A172 (cell line): ENCODE data around the gene KRTAP5-8. TPM values are rescaled to one million over a fixed set of nuclear protein-coding genes. Genes with fewer than 3 reads are reported as not detected.
A peak's percentile ranks its signal among the peaks of the same experiment; 100 is the strongest.
"Not testable (repeated sequence)": the region's sequence is repeated elsewhere in the genome, so short reads cannot be mapped to it uniquely, and the experiment has no call there.

ENCODE experiments used
- DNase-seq: peaks from one replicate; pipeline ENCODE4 v3.0.0-alpha.2; 2015; ENCODE audit warnings: low spot score
- total RNA-seq: library from RNA; depleted of rRNA; stranded (reverse); fragments of >200 nt; shearing (Covaris generic); gene quantifications from 2 replicates; pipeline ENCODE4 v1.2.3, GENCODE V29; 2014; rRNA removed

Gene KRTAP5-8
- total RNA-seq, 1 experiment from 2014 or later = not detected

DNA sequence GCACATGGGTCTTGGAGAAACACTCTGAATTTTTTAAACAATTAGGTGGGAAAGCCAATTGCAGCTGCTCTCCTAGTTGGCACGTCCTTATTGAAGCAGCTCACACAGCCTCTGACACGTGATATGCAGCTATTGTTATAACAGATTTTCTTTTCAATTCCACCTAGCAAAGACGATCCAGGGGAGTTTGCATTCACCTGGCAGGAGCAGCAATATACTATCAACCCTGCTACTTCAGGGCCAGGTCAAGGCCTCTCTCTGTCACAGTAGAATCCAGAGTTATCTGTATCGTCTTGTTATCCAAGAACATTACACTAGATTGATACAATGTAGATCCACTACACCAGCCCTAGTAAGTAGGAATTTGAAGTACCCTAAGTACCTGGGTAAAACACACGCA is 36.6 kb downstream of the KRTAP5-8 start:
- DNase-seq = no peak

GRCh38 chr11:71575723-71576424 is 38.0 kb downstream of the KRTAP5-8 start:
- no peak for DNase-seq

GRCh38 chr11:71576688-71577465 is 39.1 kb downstream of the KRTAP5-8 start:
- DNase-seq = not testable (repeated sequence)

DNA sequence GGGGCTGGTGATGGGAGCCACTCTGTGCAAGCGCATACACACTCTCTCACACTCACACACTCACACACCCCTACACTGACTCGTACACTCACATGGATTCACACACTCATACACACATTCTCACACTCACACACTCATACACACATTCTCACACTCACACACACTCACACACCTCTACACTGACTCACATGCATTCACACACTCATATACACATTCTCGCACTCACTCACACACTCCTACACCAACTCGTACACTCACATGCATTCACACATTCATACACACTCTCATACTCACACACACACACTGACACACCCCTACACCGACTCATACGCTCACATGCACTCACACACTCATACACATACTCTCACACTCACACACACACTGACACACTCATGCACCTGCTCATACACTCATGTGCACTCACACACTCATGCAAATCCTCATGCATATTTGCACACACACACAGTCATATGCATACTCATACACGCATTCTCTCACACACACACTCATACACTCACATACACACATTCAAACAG is 39.7 kb downstream of the KRTAP5-8 start:
- DNase-seq = no peak

DNA sequence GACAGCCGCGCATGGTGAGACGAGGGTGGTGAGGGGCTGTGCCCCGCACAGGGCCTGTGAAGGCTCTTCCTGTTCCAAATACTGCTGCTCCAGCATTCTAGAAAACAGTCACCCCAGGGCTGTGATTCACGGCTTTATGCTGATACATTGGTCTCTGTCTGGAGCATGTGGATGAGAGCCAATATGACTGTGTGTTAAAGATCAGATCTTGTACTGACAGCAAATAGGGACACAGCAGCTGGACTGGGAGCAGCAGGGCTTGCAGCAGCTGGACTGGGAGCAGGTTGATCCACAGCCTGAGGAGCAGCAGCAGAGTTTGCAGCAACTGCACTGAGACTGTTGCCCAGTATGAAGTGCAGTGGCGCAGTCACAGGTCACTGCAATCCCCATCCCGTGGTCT is 41.7 kb downstream of the KRTAP5-8 start:
- not testable (repeated sequence) for DNase-seq

GRCh38 chr11:71580057-71581003 is 42.5 kb downstream of the KRTAP5-8 start:
- peak; percentile 89 for DNase-seq

DNA sequence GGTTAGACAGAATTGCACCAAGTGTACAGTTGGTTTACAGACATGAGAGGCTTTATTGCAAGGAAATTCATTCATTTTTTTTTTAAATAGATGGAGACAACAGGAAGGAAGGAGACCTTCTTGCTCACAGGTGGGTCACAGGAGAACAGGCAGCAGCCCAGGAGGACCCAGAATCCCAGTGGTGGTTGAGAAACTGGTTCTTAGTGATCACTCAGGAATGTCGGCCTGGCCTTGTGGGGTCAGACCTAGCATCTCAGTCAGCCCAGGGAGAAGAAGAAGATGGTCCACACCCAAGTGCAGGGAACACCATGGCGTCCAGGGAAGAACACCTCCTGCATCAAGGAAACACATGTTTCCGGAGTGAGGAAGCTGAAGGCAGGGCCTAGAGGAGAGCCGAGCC is 44.0 kb downstream of the KRTAP5-8 start:
- DNase-seq = no peak

DNA sequence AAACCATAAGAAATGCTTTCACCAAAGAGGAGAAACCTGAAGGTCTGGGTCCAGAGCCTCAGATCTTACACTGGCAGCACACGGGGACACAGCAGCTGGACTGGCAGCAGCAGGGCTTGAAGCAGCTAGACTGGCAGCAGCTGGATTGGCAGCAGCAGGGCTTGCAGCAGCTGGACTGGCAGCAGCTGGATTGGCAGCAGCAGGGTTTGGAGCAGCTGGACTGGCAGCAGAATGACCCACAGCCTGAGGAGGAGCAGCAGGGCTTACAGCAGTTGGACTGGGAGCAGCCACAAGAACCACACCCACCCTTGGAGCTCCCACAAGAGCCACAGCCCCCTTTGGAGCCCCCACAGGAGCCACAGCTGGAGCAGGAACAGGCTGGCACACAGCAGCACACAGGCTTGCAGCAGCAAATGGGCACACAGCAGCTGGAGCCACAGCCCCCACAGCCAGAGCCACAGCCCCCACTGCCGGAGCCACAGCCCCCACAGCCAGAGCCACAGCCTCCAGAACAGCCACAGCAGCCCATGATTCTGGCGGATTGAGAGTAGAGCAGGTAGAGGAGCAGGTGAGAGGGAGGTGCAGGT is 44.6 kb downstream of the KRTAP5-8 start, which contains the start of gene KRTAP5-11:
TSS of gene KRTAP5-11 (minus strand) at position 567 of the 587 bp plus-strand sequence. CDS start at position 529, 38 bp downstream.
- no peak for DNase-seq

DNA sequence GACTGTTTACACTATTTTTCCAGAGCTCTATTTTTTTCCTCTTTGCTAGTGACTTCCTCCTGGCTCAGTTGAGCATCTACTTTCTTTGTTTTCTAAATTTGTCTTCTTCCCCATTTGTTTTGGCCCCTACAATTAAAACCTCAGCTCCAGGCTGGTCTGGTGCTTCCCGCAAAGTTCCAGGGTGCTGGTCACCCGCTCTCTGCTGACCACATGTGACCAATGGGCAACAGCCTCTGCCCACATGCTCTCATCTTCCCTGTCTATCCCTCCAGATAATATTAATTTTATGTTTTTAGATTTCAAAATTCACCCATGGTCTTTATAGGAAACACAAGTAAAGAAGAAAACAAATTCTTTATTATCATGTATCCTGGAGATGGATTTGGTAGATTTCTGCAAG is 45.1 kb downstream of the KRTAP5-8 start:
- not testable (repeated sequence) for DNase-seq

DNA sequence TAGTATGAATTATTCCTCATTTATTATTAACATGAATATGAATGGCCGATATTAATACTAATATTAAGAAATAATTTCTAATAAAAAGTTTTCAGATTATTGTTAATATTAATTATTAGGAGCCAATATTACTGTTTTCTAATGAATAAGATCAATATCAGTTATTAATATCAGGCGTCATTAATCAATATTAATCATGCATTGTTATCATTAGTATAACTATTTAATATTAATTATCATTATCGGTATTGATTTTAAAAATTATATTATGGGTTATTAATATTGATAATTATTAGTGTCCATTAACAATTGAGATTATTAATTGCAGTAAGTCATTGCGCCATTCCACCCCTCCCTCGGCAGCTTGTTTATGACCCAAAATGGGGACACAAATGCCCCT is 47.8 kb downstream of the KRTAP5-8 start:
- not testable (repeated sequence) for DNase-seq

- DNase-seq = not testable (repeated sequence)
Observed at GRCh38 chr11:71588314-71588713, 50.5 kb downstream of the KRTAP5-8 start.

Other genes with a start within 250 kb of the KRTAP5-8 start
- gene DHCR7, start 89.6 kb upstream of the KRTAP5-8 start, total RNA-seq = 43.5 and 82.8 TPM in 2 replicates
- 45.1 and 47.3 TPM in 2 replicates for gene NADSYN1, start 84.8 kb upstream of the KRTAP5-8 start, total RNA-seq
- not detected in 2 replicates for gene KRTAP5-7, start 10.8 kb upstream of the KRTAP5-8 start, total RNA-seq
- not detected in 2 replicates for gene KRTAP5-9, start 10.4 kb downstream of the KRTAP5-8 start, total RNA-seq
- not detected in 2 replicates for gene KRTAP5-10, start 27.5 kb downstream of the KRTAP5-8 start, total RNA-seq
- not detected in 2 replicates for gene KRTAP5-11, start 44.9 kb downstream of the KRTAP5-8 start, total RNA-seq